Mucosa of stomach (tissue), 1 donor: ENCODE data around the gene AIFM3.

ENCODE experiments used
- H3K27me3 ChIP-seq: one replicate; pipeline ENCODE4 v1.7.0; 2013; ENCODE audit warnings: mild to moderate bottlenecking, low read length; ENCODE audit not compliant: control insufficient read depth, insufficient read depth
- H3K36me3 ChIP-seq: one replicate; pipeline ENCODE4 v1.7.0; 2013; ENCODE audit warnings: low read length; ENCODE audit not compliant: control insufficient read depth, insufficient read depth
- H3K4me1 ChIP-seq: one replicate; pipeline ENCODE4 v1.7.0; 2013; ENCODE audit warnings: mild to moderate bottlenecking, low read length; ENCODE audit not compliant: control insufficient read depth, insufficient read depth
- H3K4me3 ChIP-seq: one replicate; pipeline ENCODE4 v1.7.0; 2013; ENCODE audit warnings: low read length
- H3K9ac ChIP-seq: one replicate; pipeline ENCODE4 v1.7.0; 2013; ENCODE audit warnings: mild to moderate bottlenecking, low read length, moderate library complexity
- H3K9me3 ChIP-seq: one replicate; pipeline ENCODE4 v1.7.0; 2013; ENCODE audit warnings: mild to moderate bottlenecking, low read length, moderate library complexity; ENCODE audit not compliant: control insufficient read depth
- donor health status: Pancreatic carcinoma.

AIFM3 gene

DNA sequence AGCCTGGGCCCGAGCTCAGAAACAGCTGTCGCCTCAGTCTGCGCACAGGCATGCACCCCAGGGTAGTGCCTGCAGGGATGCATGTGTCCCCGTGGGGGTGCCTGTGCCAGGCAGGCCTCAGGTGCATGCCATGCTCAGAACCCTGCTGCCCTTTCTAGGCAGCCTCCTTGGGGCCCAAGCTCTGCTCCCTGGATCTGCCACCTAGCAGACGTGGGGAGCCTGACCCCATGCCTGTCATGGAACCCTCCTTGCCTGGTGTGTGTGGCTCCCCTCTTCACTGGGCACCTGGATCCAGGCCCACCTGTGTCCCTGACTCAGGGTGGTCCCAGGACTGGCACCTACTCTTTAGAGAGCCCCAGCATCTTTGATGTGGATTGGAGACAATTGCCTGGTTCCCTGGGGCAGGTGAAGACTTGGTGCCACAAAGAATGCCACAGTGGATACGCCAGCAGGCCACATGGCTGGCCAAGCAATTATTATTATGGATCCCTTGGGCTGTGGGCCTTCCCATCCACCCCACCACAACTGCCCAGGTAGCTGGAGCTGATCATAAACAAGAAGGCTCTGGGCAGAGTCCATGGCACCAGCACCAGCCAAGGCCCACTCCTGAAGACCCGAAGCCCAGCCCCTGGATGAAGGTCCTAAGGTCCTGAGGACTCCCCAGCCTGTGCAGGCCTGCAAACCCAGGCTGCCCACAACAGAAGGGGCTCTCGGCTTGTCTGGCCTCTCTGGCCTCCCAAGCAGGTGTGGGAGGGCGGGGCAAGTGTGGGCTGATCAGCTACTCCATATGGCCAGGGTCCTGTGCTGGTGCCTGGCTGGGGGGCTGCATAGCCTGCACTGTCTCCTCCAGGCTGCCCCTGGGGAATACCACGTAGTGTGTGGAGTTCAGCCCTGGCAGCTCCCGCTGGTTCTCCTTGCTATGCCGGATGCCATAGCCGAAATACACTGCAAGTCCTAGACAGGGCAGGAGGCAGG lies 61.5 kb downstream of the AIFM3 start:
- H3K9me3 ChIP-seq: no peaks in the 10 kb centered on the region
- H3K9ac ChIP-seq: no peak overlapping the region
- H3K36me3 ChIP-seq: no peaks in the 10 kb centered on the region
- peaks cover 15% of the 10 kb centered on the region for H3K4me1 ChIP-seq
- H3K4me3 ChIP-seq: no peak overlapping the region
- peaks cover 6% of the 10 kb centered on the region for H3K27me3 ChIP-seq

DNA sequence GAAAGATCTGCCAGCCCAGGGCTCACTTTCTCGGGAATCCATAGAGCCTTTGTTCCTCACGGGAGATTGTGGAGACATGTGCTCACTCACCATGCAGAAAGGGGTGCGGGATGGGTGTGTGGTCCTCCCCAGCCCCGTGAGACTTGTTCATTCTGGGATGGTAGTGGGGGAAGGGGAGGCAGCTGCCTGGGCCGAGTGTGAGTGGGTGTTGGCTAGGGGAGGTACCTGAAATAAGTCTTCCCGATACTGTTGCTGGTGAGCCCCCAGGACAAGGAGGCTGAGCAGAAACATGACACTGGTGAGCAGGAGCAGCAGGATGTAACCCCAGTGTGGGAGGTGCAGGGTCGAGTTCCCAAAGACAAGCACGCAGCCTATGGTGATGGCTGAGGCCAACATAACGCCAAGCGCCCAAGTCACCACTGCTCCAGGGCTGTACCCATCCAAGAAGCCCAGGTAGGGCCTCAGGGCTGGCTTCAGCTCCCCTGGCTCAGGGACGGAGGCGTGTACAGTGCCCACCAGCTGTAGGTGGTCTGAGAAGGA lies 62.5 kb downstream of the AIFM3 start:
- Histone ChIP-seq H3K36me3 (no peaks in the 10 kb centered on the region), H3K27me3 (peaks cover 6% of the 10 kb centered on the region), H3K4me3 (no peak overlapping the region), H3K9ac (no peak overlapping the region), H3K4me1 (peaks cover 18% of the 10 kb centered on the region), H3K9me3 (no peaks in the 10 kb centered on the region)

DNA sequence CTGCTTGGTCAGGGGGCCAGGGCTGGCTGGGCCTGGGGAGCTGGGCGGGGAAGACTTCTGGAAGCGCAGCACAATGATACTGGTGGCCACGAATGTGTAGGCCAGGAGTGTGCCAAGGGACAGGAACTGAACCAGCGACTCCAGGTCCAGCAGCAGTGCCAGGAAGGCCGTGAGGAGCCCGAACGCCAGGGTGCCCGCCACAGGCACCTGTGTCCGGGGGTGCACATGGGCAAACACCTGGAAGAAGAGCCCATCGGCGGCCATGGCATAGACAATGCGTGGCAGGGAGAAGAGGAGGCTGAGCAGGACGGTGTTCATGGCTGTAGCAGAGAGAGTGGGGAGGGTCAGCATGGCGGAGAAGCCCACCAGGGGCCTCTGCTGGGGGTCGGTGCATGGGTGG lies 63.0 kb downstream of the AIFM3 start:
- H3K4me1 ChIP-seq: peaks cover 18% of the 10 kb centered on the region
- no peaks in the 10 kb centered on the region for H3K36me3 ChIP-seq
- no peak overlapping the region for H3K9ac ChIP-seq
- H3K27me3 ChIP-seq: peaks cover 6% of the 10 kb centered on the region
- no peaks in the 10 kb centered on the region for H3K9me3 ChIP-seq
- no peak overlapping the region for H3K4me3 ChIP-seq
